Anterior cingulate cortex (tissue), 58 donors: ENCODE data around the gene B4GALNT3.

Experiments
- DNase-seq, 58 donors: peaks; one replicate each; lab custom pipeline; 2025; lab: John Stamatoyannopoulos, UW

Gene B4GALNT3

DNA sequence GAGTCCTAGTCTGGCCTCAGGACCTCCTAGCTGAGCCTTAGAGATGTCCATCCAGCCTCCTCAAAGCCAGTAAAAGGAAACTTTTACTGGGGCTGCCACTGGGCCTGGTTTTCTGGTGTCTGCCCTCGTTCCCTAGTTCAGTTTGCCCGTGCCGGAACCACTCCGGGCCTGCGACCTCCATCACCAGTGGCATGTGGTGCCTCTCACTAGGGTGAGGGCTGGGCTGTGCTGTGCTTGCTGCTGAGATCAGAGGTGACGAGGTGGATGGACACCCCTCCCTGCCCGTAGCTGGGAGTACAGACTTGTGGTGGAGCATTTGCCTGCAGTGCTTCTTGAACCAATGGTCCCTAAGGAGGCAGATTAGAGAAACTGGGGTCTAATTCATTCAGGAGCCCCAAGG, 75.7 kb downstream of the B4GALNT3 start:
- DNase-seq, result no peak

DNA sequence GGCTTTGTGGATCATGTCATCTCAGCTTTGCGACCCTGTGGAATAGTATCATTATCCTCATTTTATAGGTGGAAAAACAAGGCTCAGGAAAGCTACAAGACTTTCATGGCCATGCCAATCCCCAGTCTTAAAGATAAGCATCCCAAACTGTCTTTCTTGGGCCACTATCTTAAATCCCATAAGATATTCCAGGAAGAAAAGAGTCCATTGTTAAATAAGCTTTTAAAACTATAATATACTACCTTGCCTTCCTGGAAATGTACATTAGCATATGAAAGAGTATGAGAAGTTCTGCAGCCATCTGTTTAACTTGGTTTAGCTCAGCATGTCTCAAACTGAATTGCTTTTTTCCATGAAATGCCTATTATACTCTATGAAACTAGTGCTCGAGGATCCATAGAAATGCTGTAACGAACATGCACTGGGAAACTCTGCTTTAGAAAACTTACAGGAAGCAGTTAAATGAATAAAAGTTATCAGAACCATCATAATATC, 77.1 kb downstream of the B4GALNT3 start:
- DNase-seq, result no peak

DNA sequence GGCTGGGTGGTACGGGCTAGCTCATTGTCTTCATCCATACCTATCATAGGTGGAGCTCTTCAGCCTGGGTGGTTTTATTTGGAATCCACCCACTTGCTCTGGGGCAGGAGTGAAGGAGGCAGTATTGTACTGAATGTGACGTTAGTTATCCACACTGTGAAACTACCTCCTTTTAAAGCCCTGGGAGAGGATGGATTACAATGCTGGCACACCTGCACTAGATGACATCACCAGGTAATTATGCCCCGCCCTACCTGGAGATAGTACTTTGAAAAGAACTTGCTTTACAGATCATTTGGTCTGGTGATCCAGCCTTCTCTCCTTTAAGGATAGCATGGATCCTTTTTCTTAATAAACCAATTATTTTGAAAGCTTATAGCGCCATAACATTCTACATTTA, 78.0 kb downstream of the B4GALNT3 start:
- DNase-seq, result no peak

DNA sequence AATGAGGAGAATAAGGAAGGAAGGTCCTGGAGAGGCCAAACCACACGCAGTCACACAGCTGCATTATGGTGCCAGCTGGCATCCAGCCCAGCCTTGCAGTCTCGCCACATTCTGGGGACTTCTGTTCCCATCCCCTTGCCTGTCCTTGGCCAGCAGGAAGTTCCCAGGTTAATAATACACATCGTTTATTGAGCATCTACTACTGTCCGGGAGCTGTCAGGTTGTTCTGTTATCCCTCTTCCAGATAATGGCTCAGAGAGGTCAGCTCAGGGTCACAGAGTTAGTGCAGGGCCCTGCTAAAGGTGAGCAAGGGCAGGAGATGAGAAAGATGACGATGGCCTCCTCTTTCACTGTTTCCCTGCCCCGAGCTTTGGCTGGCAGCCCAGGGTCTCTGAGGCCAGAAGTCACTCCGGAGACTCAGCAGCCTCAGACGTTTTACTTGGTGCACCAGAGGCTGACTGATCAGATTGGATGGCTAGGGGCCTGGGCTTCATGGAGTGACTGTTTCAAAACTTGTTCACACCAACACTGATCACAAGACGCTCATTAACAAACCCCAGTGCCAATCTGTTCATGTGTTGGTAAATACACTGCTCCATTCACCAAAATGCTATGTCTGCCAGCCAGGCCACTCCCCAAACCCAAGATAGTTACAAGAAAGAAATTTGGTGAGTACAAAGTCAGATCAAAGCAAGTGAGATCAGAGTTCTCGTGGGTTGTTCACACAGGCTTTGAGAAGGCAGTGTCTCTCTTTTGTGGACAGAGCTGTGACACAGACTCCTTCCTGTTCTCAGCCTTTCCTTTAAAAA, 79.2 kb downstream of the B4GALNT3 start:
- peak in 13 of 58 donors; percentile 6 to 37 (median 17) for DNase-seq

DNA sequence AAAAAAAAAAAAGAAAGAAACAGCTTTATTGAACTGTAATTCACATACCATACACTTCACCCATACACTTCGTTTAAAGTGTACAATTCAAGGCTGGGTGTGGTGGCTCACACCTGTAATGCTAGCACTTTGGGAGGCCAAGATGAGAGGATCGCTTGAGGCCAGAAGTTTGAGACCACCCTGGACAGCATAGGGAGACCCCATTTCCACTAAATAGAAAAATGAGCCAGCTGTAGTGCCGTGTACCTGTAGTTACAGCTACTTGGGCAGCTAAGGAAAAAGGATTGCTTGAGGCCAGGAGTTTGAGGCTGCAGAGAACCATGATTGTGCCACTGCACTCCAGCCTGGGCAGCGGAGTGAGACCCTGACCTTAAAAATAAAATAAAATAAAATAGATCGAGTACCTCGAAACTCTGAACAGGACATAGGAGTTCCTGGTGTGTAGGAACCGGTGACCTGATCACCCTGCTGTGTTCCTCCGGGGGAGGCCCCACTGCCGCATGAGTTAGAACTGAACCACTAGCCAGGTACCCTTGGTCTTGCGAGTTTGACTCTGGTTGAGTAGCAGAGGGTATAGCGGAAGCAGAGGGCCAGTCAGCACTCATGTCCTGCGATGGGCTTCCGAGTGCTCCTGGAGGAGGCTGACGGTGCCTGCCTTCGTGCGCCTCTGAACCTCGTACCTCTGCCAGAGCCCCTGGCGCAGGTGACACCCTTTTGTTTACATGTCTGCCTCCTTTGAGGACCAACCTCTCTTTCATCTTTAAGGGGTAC, 80.0 kb downstream of the B4GALNT3 start:
- no peak for DNase-seq

DNA sequence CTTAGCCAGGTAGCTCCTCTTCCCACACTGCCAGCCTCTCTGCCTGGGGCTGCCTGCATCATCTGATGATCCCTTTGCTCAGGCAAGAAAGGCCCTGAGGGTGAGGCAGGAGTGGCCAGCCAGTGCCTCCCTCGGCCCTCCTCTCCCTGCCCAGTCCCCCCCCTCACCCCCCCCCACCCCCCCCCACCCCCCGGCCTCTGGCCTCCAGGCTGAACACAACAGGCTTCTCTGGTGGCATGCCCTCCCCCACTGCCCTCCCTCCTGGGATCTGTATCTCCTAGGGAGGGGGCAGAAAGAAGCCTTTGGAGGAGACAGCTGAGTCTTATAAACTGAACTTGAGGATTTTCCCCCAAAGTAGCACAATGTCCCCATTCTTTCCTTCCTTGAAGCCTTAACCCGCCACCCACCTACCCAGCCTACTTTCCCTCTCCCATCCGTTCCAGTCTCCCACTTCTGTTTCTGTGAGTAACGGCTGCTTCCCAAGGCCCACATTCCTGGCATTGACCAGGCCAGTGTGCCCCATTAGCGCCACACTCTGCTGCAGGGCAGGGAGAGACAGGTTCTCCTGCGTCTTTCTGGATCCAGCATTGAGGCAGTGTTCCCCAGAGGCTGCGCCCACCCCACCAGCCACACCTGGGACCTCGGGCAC, 82.1 kb downstream of the B4GALNT3 start:
- no peak for DNase-seq

DNA sequence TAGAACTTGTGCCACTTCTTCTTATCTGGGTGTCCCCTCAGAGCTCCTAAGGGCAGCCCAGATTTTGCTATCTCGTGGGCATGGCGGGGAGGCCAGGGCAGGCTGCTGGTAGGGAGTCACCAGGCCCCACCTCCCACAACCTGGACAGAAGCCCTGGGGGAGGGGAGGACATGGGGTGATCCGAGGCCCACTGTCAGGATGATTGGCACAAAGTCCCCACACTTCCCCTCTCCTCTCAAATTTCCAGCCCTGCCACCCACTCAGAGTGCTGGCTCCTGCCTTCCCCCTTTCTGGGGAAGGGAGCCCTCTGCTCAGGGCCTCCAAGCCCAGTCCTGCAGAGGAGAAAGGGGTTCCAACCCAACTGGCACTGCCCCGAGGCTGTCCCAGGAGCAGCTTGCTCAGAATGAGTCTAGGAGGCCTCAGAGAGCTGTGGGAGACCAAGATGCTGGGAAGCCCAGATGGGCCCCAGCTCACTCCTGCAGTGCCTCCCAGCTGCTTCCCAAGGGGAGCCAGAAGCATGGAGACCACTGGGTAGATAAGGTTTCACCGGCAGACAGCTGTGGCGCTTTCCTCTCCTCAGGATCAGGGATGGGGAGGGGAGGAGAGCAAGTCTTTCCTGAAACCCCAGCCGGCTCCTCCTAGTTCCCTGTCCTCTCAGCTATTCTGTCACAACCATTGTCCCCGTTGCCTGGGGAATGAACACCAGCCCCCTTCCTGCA, 82.8 kb downstream of the B4GALNT3 start:
- no peak for DNase-seq

DNA sequence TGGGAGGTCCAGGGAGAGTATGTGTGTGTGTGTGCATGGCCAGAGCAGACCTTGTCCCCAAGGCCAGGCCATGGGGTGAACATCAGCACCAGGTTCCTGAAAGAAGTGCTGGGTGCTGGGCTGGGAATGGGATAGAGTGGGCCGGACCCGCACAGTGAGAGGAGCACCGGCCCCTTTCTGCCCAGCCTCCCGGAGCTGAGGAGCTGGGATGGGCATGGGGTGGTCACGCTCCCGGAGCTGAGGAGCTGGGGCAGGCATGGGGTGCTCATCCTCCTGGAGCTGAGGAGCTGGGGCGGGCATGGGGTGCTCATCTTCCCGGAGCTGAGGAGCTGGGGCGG, 83.3 kb downstream of the B4GALNT3 start:
- no peak for DNase-seq

DNA sequence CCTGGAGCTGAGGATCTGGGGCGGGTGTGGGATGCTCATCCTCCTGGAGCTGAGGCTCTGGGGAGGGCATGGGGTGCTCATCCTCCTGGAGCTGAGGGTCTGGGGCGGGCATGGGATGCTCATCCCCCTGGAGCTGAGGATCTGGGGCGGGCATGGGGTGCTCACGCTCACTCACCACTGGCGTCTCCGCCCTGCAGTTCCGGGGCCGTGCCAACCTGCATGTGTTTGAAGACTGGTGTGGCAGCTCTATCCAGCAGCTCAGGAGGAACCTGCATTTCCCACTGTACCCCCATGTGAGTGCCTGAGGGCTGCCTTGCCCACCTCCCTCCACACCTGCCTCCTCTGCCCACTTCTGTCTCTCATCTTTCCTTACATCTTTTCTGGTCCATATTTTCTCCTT, 84.4 kb downstream of the B4GALNT3 start:
- DNase-seq, result no peak

DNA sequence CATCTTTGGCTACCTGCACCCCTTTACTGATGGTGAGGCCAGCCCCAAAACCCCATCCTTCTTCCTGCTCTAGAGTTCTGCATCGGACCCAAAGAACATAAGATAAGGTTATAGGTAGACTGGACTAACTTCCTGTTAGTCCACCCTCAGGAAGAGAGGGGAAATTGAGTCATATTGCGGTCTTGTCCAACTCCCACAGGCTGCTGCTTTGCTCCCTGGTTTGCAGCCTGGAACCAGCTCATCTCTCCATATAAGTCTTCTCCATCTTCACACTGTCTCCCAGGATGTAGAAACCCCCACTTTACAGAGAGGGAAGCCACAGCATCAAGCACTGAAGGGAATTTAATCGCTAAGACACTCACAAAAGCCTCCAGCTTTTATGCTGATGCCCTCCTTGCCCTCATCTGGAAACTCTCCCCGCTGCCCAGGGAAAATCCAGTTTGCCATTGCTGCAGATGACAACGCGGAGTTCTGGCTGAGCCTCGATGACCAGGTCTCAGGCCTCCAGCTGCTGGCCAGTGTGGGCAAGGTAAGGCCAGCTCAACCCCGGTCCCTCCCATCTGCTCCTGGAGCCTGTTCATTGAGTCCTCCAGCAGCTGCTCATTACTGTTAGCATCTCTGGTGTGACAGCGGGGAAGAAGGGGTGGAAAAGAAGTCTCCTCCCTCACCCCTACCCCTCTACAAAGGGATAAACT, 85.3 kb downstream of the B4GALNT3 start:
- no peak for DNase-seq

DNA sequence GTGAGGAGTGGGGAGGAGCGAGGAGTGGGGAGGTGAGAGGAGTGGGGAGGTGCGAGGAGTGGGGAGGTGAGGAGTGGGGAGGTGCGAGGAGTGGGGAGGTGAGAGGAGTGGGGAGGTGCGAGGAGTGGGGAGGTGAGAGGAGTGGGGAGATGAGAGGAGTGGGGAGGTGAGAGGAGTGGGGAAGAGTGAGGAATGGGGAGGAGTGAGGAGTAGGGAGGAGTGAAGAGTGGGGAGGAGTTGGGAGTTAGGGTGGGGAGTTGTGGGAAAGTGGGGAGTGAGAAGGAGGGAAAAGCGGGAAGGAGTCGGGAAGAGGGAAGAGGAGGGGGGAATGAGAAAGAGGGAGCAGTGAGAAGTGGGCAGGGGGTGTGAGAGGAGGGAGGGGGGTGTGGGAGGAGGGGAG, 86.1 kb downstream of the B4GALNT3 start:
- no peak for DNase-seq

DNA sequence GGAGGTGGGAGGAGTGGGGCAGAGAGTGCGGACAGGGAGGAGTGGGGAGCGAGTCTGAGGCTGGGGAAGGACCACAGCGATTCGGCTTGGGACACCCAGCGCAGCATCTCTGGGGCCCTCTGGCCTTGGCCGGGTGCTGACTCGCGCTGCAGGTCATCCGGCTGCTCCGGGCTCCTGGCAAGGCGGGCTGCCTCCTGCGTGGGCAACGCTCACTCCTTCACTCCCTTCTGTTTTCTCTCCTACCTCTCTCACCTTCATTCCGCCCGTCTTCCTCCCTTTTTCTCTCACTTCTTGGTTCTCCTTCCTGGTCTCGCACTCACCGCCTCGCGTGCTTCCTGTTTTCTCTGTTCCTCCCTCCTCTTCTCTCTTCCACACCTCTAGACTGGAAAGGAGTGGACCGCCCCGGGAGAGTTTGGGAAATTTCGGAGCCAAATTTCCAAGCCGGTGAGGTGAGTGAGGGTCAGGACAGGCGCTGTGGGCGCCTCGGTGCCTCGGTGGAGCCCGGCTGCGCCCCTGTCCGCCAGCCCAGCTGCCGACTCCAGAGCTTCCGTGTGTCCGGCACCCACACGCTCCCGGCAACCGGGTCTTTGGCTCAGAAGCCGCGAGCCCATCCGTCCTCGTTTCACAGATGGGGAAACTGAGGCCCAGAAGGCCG, 86.7 kb downstream of the B4GALNT3 start:
- DNase-seq, result no peak

DNA sequence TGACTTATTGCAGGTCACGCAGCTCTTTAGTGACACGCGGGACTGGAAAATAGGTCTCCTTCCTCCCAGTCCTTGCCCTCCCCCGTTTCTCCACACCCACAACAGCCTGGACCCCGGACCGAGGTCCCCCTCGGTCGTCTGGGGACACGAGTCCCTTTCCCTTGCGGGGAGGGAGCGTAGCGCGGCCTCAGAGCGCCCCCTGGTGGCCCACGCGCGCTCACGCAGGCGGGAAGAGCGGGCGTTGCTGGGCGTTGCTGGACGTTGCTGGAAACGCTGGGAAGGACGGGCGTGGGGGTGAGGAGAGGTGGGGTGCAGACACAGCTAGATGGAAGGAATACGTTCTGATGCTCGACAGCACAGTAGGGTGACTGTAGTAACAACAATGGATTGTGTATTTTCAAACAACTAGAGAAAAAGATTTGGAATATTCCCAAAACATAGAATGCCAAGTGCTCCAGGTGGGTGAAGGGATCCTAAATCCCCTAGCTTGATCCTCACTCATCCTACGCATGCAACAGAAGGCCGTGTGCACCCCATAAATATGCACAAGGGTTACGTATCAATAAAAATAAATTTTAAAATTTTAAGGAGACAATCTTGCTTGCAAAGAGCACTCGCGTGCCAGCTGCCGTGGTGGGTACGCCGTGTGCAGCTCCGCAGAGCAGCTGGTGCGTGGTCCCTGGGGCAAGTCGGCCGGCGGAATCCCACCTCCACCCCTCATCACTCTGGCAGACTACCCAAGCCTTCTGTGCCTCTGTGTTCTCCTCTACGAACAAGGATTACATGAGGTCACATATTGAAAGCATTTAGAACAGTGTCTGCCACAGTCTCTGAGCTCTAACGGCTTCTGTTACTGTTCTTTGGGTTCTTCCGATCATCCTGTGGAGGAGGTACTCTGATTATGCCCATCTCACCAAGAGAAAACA, 87.4 kb downstream of the B4GALNT3 start:
- DNase-seq, result peak in 48 of 58 donors; percentile 4 to 80 (median 44)

DNA sequence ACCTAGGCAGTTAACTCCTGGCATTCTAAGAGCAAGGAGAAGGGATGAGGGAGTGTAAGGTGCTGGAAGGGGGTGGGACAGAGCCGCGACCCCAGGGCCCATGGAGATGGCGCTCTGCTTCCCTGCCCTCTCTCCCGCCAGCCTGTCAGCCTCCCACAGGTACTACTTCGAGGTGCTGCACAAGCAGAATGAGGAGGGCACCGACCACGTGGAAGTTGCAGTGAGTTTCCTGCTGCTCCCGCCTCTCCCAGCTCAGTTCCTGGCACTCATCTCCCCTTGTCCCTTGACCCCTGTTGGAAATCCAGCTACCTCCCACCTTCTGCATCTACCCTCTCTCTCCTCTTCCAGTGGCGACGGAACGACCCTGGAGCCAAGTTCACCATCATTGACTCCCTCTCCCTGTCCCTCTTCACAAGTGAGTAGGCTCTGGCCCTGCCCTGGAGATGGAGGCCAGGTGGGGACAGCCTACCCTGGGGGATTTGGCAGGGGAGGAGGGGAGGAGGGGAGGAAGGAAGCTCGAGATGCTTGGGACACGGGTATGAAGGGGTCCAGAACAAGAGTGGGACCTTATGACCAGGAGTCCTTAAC, 88.2 kb downstream of the B4GALNT3 start:
- no peak for DNase-seq

DNA sequence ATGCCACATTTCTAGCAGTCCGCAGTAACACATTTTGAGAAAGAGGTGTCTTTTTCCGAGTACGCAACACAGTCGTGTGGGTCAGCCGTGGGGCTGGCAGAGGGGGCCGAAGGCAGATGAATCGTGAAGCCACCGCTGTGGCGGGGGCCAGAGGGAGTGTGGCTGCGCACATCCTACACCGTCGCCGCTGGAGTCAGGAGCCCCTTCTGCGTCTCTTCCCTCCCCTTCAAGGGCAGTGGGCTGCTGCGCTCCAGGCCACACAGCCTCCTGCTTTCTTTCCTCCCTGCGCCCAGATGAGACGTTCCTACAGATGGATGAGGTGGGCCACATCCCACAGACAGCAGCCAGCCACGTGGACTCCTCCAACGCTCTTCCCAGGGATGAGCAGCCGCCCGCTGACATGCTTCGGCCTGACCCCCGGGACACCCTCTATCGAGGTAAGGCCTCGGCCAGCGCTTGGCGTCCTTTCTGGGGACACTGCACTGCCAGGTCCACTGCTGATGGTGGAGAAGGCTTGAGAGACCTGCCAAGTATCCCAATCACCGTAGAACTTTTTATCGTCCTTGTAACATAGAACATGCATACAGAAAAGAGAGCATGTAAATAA, 89.8 kb downstream of the B4GALNT3 start:
- no peak for DNase-seq

DNA sequence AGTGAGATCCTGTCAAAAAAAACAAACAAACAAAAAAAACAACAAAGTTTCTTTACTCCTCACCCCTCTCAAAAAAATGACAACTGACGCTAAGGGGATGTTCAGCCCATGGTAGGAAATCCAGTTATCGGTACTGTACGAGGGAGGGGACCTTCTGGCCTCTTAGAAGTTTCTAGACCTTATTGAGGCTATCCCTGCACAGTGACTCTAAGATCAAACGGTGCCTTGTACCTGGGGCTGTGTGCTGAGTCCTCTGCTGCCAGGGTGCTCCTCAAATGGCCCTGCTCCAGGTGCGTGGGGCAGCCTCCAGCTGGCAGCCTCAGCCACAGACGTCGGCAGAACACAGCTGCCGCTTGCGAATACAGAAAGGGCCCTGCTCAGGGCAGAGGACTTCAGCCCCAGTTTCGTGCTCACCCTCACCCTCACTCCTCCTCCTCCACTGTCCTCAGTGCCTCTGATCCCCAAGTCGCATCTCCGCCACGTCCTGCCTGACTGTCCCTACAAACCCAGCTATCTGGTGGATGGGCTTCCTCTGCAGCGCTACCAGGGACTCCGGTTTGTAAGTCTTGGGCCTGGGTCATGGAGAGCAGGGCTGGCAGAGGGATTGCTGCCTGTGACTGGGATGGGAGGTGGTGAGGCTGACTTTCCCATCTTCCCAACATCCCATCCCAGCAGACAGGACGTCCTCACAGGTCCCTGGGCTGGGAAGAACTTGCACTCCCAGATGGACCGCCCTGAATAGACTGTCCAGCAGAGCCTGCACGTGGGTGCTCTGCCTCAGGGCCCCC, 90.9 kb downstream of the B4GALNT3 start:
- no peak for DNase-seq

DNA sequence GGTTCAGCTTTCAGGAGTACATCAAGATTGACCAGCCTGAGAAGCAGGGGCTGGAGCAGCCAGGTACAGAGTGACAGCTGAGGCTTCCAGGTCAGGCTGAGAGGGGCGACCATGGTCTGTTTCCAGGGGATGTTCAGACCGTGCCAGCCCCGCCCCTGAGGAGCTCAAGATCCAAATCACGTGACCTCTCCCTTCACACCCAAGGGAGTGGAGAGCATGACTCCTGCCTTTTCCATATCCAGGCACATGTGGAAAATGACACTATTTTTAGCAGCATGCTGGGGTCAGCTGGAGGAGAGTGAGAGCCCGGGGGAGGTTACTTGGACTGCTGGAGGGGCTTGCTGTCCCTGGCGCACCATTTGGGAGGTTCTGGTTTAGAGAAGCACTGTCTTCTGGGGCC, 92.7 kb downstream of the B4GALNT3 start:
- no peak for DNase-seq
